NCI-H1436 (cell line): ENCODE data around the gene ARHGAP32.

Source experiments
- DNase-seq: peaks from one replicate; lab custom pipeline; 2025; lab: John Stamatoyannopoulos, UW

The ARHGAP32 gene

GRCh38 chr11:128956401-128957201 lies 235.5 kb downstream of the ARHGAP32 start:
- peak; percentile 64 for DNase-seq

GRCh38 chr11:128955636-128956035 lies 236.5 kb downstream of the ARHGAP32 start:
- DNase-seq: no peak

- DNase-seq: no peak
These were observed 239.0 kb downstream of the ARHGAP32 start for GRCh38 chr11:128953151-128953550.

GRCh38 chr11:128949791-128950454 lies 242.2 kb downstream of the ARHGAP32 start:
- no peak for DNase-seq

GRCh38 chr11:128948583-128948982 lies 243.5 kb downstream of the ARHGAP32 start:
- DNase-seq: no peak

- no peak for DNase-seq
These were observed 244.4 kb downstream of the ARHGAP32 start for GRCh38 chr11:128947773-128948172.

- no peak for DNase-seq
These were observed 245.5 kb downstream of the ARHGAP32 start for GRCh38 chr11:128946648-128947047.

- DNase-seq: no peak
These were observed 248.6 kb downstream of the ARHGAP32 start for GRCh38 chr11:128943428-128943976.

GRCh38 chr11:128942817-128943427 lies 249.2 kb downstream of the ARHGAP32 start, which contains the start of gene TP53AIP1:
Gene TP53AIP1, minus strand, starts transcription at chr11:128942871. Its CDS starts 5,053 bp downstream, at chr11:128937818.
- DNase-seq: no peak

GRCh38 chr11:128942272-128942612 lies 249.9 kb downstream of the ARHGAP32 start:
- no peak for DNase-seq

- DNase-seq: no peak
These were observed 250.4 kb downstream of the ARHGAP32 start for GRCh38 chr11:128941573-128942271.

GRCh38 chr11:128941110-128941509 lies 251.0 kb downstream of the ARHGAP32 start:
- no peak for DNase-seq

- no peak for DNase-seq
These were observed 251.5 kb downstream of the ARHGAP32 start for GRCh38 chr11:128940603-128941002.

GRCh38 chr11:128940156-128940555 lies 252.0 kb downstream of the ARHGAP32 start:
- DNase-seq: no peak

- no peak for DNase-seq
These were observed 252.5 kb downstream of the ARHGAP32 start for GRCh38 chr11:128939591-128939990.

GRCh38 chr11:128938156-128938885 lies 253.8 kb downstream of the ARHGAP32 start:
- no peak for DNase-seq

GRCh38 chr11:128937480-128937879 lies 254.6 kb downstream of the ARHGAP32 start:
- peak; percentile 32 for DNase-seq

GRCh38 chr11:128936606-128937251 lies 255.4 kb downstream of the ARHGAP32 start:
- peak; percentile 77 for DNase-seq

- no peak for DNase-seq
These were observed 257.2 kb downstream of the ARHGAP32 start for GRCh38 chr11:128934926-128935325.

- no peak for DNase-seq
These were observed 257.8 kb downstream of the ARHGAP32 start for GRCh38 chr11:128934351-128934750.
